OCI-LY7 (cell line): ENCODE data around the gene TGM6. TPM values are rescaled to one million over a fixed set of nuclear protein-coding genes. Genes with fewer than 3 reads are reported as not detected.

Experiments
- BruUV-seq: library from RNA; stranded (reverse); fragments of 400-500 nt; replicated peaks from 2 replicates; lab custom pipeline; 2021; lab: Mats Ljungman, UMichigan
- CTCF ChIA-PET: fragments of 300-600 bp; sonication (Branson Sonifier 250); formaldehyde crosslinking; loops from one replicate; lab custom pipeline; 2022; ENCODE audit warnings: antibody characterized with exemption; ENCODE audit not compliant: unreplicated experiment; lab: Charles Lee
- POLR2A ChIA-PET: fragments of 300-600 bp; sonication (Branson Sonifier 250); formaldehyde crosslinking; loops from one replicate; lab custom pipeline; 2022; ENCODE audit warnings: antibody characterized with exemption; lab: Charles Lee
- DNase-seq: peaks from one replicate; pipeline ENCODE4 v3.0.0-alpha.2; 2015; ENCODE audit warnings: low spot score
- H2AFZ ChIP-seq: fragments of 200-600 bp; sonication (generic), shearing (Covaris generic); 2 replicates; pipeline ENCODE4 v1.6.1; 2014; ENCODE audit warnings: mild to moderate bottlenecking, antibody characterized with exemption, low read length, moderate library complexity
- H3K27ac ChIP-seq: fragments of 200-600 bp; sonication (generic); 2 replicates; pipeline ENCODE4 v1.5.1; 2014; ENCODE audit warnings: mixed run types, low read depth, mild to moderate bottlenecking, moderate library complexity, low read length, inconsistent platforms; ENCODE audit not compliant: poor library complexity, severe bottlenecking
- H3K36me3 ChIP-seq: fragments of 200-600 bp; sonication (generic); 2 replicates; pipeline ENCODE4 v1.6.1; 2014; ENCODE audit warnings: mild to moderate bottlenecking, antibody characterized with exemption, low read length, moderate library complexity, mixed read lengths; ENCODE audit not compliant: insufficient read depth
- H3K4me1 ChIP-seq: fragments of 200-600 bp; sonication (generic); 2 replicates; pipeline ENCODE4 v1.5.1; 2014; ENCODE audit warnings: mild to moderate bottlenecking, low read length; ENCODE audit not compliant: insufficient read depth, poor library complexity, severe bottlenecking
- H3K4me2 ChIP-seq: fragments of 200-600 bp; sonication (generic); 2 replicates; pipeline ENCODE4 v1.6.1; 2014; ENCODE audit warnings: mild to moderate bottlenecking, low read length
- H3K4me3 ChIP-seq: fragments of 200-600 bp; sonication (generic); 2 replicates; pipeline ENCODE4 v1.5.1; 2014; ENCODE audit warnings: mild to moderate bottlenecking, low read depth, low read length; ENCODE audit not compliant: poor library complexity, severe bottlenecking
- H3K79me2 ChIP-seq: fragments of 200-600 bp; sonication (generic); 2 replicates; pipeline ENCODE4 v1.6.1; 2016; ENCODE audit warnings: low read depth, mild to moderate bottlenecking, low read length, moderate library complexity, mixed read lengths; ENCODE audit not compliant: insufficient read depth
- H3K9me2 ChIP-seq: fragments of 200-600 bp; sonication (generic); 2 replicates; pipeline ENCODE4 v1.6.1; 2016; ENCODE audit warnings: mild to moderate bottlenecking, low read length, mixed read lengths; ENCODE audit not compliant: insufficient read depth
- H3K9me3 ChIP-seq: fragments of 200-600 bp; sonication (generic); 2 replicates; pipeline ENCODE4 v1.6.1; 2014; ENCODE audit warnings: mild to moderate bottlenecking, mixed run types, low read length, mixed read lengths
- H4K20me1 ChIP-seq: fragments of 200-600 bp; sonication (generic); 2 replicates; pipeline ENCODE4 v1.6.1; 2014; ENCODE audit warnings: mild to moderate bottlenecking, antibody characterized with exemption, low read length, moderate library complexity, mixed read lengths; ENCODE audit not compliant: insufficient read depth
- CTCF ChIP-seq: fragments of 200-600 bp; sonication (generic); conservative IDR thresholded peaks from 2 replicates; pipeline ENCODE4 v1.5.1; 2014; ENCODE audit warnings: mild to moderate bottlenecking, antibody characterized with exemption, low read length, moderate library complexity, mixed read lengths
- EZH2phosphoT487 ChIP-seq: fragments of 200-600 bp; sonication (generic); IDR thresholded peaks from 2 replicates; pipeline ENCODE4 v1.6.1; 2018; ENCODE audit warnings: low read depth, borderline replicate concordance, mild to moderate bottlenecking, mixed run types, antibody characterized with exemption, low read length, moderate library complexity, mixed read lengths
- intact Hi-C: fragments of 100-400 bp; cut with micrococcal nuclease; formaldehyde crosslinking; loops from one replicate; pipeline ENCODE4 v1.10.0; 2022; ENCODE audit not compliant: unreplicated experiment
- total RNA-seq, 2 experiments: library from RNA; depleted of rRNA in 1 of 2; stranded (reverse); fragments of >200 nt in 1 of 2; shearing (Covaris generic) in 1 of 2; gene quantifications; 2 replicates each; pipeline ENCODE4 v1.2.3, GENCODE V29; 2014 to 2022

TGM6 gene
- total RNA-seq, 2 experiments from 2014 or later = not detected

GRCh38 chr20:2363187-2363586 lies 17.5 kb upstream of the TGM6 start:
- no TSS peak for BruUV-seq
- Histone ChIP-seq H3K9me3 (no peaks in the 10 kb centered on the region), H2AFZ (no peak overlapping the region), H3K4me3 (no peak overlapping the region), H3K4me1 (no peaks in the 10 kb centered on the region), H3K9me2 (no peaks in the 10 kb centered on the region), H3K4me2 (no peak overlapping the region), H3K36me3 (no peaks in the 10 kb centered on the region), H3K79me2 (no peaks in the 10 kb centered on the region), H3K27ac (no peak overlapping the region), H4K20me1 (no peaks in the 10 kb centered on the region)
- intact Hi-C loops = no loop called here
- TF ChIP-seq EZH2phosphoT487 = no peak
- CTCF ChIA-PET = no interaction called here
- POLR2A ChIA-PET = no interaction called here
- DNase-seq = no peak

- POLR2A ChIA-PET = no interaction called here
Measured at GRCh38 chr20:2363587-2363986, 17.1 kb upstream of the TGM6 start.

GRCh38 chr20:2364044-2364443 lies 16.7 kb upstream of the TGM6 start:
- CTCF ChIA-PET = no interaction called here
- Histone ChIP-seq H3K9me3 (no peaks in the 10 kb centered on the region), H2AFZ (no peak overlapping the region), H3K9me2 (no peaks in the 10 kb centered on the region), H3K4me1 (no peaks in the 10 kb centered on the region), H3K4me3 (no peak overlapping the region), H3K4me2 (no peak overlapping the region), H3K79me2 (no peaks in the 10 kb centered on the region), H3K27ac (no peak overlapping the region), H4K20me1 (no peaks in the 10 kb centered on the region), H3K36me3 (no peaks in the 10 kb centered on the region)
- no peak for TF ChIP-seq EZH2phosphoT487
- TF ChIP-seq CTCF = no peak
- intact Hi-C loops = no loop called here
- POLR2A ChIA-PET = no interaction called here
- no TSS peak for BruUV-seq
- no peak for DNase-seq

More at GRCh38 chr20:2363587-2363986, 17.1 kb upstream of the TGM6 start:
- H3K27ac ChIP-seq = no peak overlapping the region
- no TSS peak for BruUV-seq
- TF ChIP-seq EZH2phosphoT487 (no peak), CTCF (no peak)
- DNase-seq = no peak
- H3K4me1 ChIP-seq = no peaks in the 10 kb centered on the region
- CTCF ChIA-PET = no interaction called here
- H3K9me2 ChIP-seq = no peaks in the 10 kb centered on the region
- intact Hi-C loops = no loop called here
- no peaks in the 10 kb centered on the region for H3K9me3 ChIP-seq
- no peak overlapping the region for H3K4me2 ChIP-seq
- no peaks in the 10 kb centered on the region for H4K20me1 ChIP-seq
- no peak overlapping the region for H3K4me3 ChIP-seq
- H2AFZ ChIP-seq = no peak overlapping the region
- H3K36me3 ChIP-seq = no peaks in the 10 kb centered on the region
- H3K79me2 ChIP-seq = no peaks in the 10 kb centered on the region
